Parathyroid adenoma (tissue), 2 donors: ENCODE results near the gene OPA3.

ENCODE experiments used
- H2AFZ ChIP-seq: fragments of 300-600 bp; sonication (generic); one replicate; pipeline ENCODE4 v1.7.0; 2017; ENCODE audit warnings: antibody characterized with exemption, mild to moderate bottlenecking
- H3K27ac ChIP-seq: fragments of 300-600 bp; sonication (generic); one replicate; pipeline ENCODE4 v1.7.0; 2017
- H3K27me3 ChIP-seq: fragments of 300-600 bp; sonication (generic); one replicate; pipeline ENCODE4 v1.7.0; 2017; ENCODE audit warnings: low read length; ENCODE audit not compliant: control insufficient read depth, insufficient read depth
- H3K36me3 ChIP-seq: fragments of 300-600 bp; sonication (generic); one replicate; pipeline ENCODE4 v1.7.0; 2017; ENCODE audit warnings: low read length; ENCODE audit not compliant: control insufficient read depth, insufficient read depth
- H3K4me1 ChIP-seq: fragments of 300-600 bp; sonication (generic); one replicate; pipeline ENCODE4 v1.7.0; 2017; ENCODE audit warnings: control low read depth
- H3K4me2 ChIP-seq: fragments of 300-600 bp; sonication (generic); one replicate; pipeline ENCODE4 v1.7.0; 2017; ENCODE audit warnings: low read length
- H3K4me3 ChIP-seq: fragments of 300-600 bp; sonication (generic); one replicate; pipeline ENCODE4 v1.7.0; 2017; ENCODE audit warnings: low read depth, low read length
- H3K79me2 ChIP-seq: fragments of 300-600 bp; sonication (generic); one replicate; pipeline ENCODE4 v1.7.0; 2017; ENCODE audit warnings: control low read depth
- H3K9ac ChIP-seq: fragments of 300-600 bp; sonication (generic); one replicate; pipeline ENCODE4 v1.7.0; 2017; ENCODE audit warnings: mild to moderate bottlenecking
- H3K9me3 ChIP-seq: fragments of 300-600 bp; sonication (generic); one replicate; pipeline ENCODE4 v1.7.0; 2017; ENCODE audit warnings: low read length; ENCODE audit not compliant: control insufficient read depth
- CTCF ChIP-seq: fragments of 300-600 bp; sonication (generic); IDR thresholded peaks from one replicate; pipeline ENCODE4 v1.7.0; 2017; ENCODE audit warnings: antibody characterized with exemption, mild to moderate bottlenecking
- donor health status: primary hyperparathyroidism.

Gene OPA3

GRCh38 chr19:45591004-45591637 is 6.5 kb upstream of the OPA3 start:
- Histone ChIP-seq H3K27me3 (no peaks in the 10 kb centered on the region), H3K4me1 (no peaks in the 10 kb centered on the region), H3K9ac (no peak overlapping the region), H3K36me3 (no peaks in the 10 kb centered on the region), H3K9me3 (no peaks in the 10 kb centered on the region), H3K4me3 (no peak overlapping the region), H3K27ac (no peak overlapping the region), H2AFZ (peak overlapping the region; percentile 56), H3K4me2 (no peak overlapping the region), H3K79me2 (no peaks in the 10 kb centered on the region)
- peak; percentile 39 for TF ChIP-seq CTCF

- H3K27me3 ChIP-seq: no peaks in the 10 kb centered on the region
- H3K27ac ChIP-seq: no peak overlapping the region
- no peaks in the 10 kb centered on the region for H3K79me2 ChIP-seq
- H3K4me2 ChIP-seq: no peak overlapping the region
- no peaks in the 10 kb centered on the region for H3K9me3 ChIP-seq
- H3K9ac ChIP-seq: no peak overlapping the region
- H3K4me1 ChIP-seq: no peaks in the 10 kb centered on the region
- no peaks in the 10 kb centered on the region for H3K36me3 ChIP-seq
- no peak for TF ChIP-seq CTCF
- H3K4me3 ChIP-seq: no peak overlapping the region
- H2AFZ ChIP-seq: peak overlapping the region; percentile 56
These were observed 5.8 kb upstream of the OPA3 start for GRCh38 chr19:45590300-45591003.

- TF ChIP-seq CTCF: no peak
- no peaks in the 10 kb centered on the region for H3K27me3 ChIP-seq
These were observed 5.2 kb upstream of the OPA3 start for GRCh38 chr19:45589768-45590167.

GRCh38 chr19:45587873-45588272 is 3.3 kb upstream of the OPA3 start:
- H3K9ac ChIP-seq: no peak overlapping the region
- H3K79me2 ChIP-seq: peaks cover 10% of the 10 kb centered on the region
- no peaks in the 10 kb centered on the region for H3K4me1 ChIP-seq
- no peaks in the 10 kb centered on the region for H3K36me3 ChIP-seq
- no peak overlapping the region for H3K4me2 ChIP-seq
- no peak overlapping the region for H3K4me3 ChIP-seq
- peak overlapping the region; percentile 36 for H2AFZ ChIP-seq
- H3K9me3 ChIP-seq: no peaks in the 10 kb centered on the region
- no peaks in the 10 kb centered on the region for H3K27me3 ChIP-seq
- peak overlapping the region; percentile 30 for H3K27ac ChIP-seq
- TF ChIP-seq CTCF: no peak

More at GRCh38 chr19:45589768-45590167, 5.2 kb upstream of the OPA3 start:
- Histone ChIP-seq H3K27ac (no peak overlapping the region), H3K36me3 (no peaks in the 10 kb centered on the region), H2AFZ (no peak overlapping the region), H3K4me2 (no peak overlapping the region), H3K79me2 (no peaks in the 10 kb centered on the region), H3K4me1 (no peaks in the 10 kb centered on the region), H3K4me3 (no peak overlapping the region), H3K9ac (no peak overlapping the region), H3K9me3 (no peaks in the 10 kb centered on the region)
